GM12878 (cell line): ENCODE data around the gene CIROP. TPM values are rescaled to one million over a fixed set of nuclear protein-coding genes. Genes with fewer than 3 reads are reported as not detected.
A peak's percentile ranks its signal among the peaks of the same experiment; 100 is the strongest.

Experiments
- ATAC-seq: fragments of 200-7000 bp; cut with Tn5 transposase; 3 replicates; pipeline ENCODE4 v1.9.1; 2020; ENCODE audit warnings: mild to moderate bottlenecking, moderate library complexity
- BruUV-seq: library from RNA; stranded (reverse); fragments of 400-500 nt; replicated peaks from 2 replicates; lab custom pipeline; 2021; lab: Mats Ljungman, UMichigan
- CTCF ChIA-PET: fragments of 300-600 bp; sonication (Branson Sonifier 250); formaldehyde crosslinking; extraction: SDS; loops from one replicate; lab custom pipeline; 2021; ENCODE audit warnings: inconsistent platforms; lab: Yijun Ruan, JAX
- POLR2A ChIA-PET: fragments of 350-600 bp; formaldehyde crosslinking; extraction: SDS; loops from one replicate; lab custom pipeline; 2021; ENCODE audit warnings: inconsistent platforms; lab: Charles Lee
- RAD21 ChIA-PET: fragments of 300-600 bp; sonication (Branson Sonifier 250); formaldehyde crosslinking; loops from one replicate; lab custom pipeline; 2023; ENCODE audit warnings: antibody characterized with exemption; ENCODE audit not compliant: unreplicated experiment; lab: Charles Lee
- SMC1A ChIA-PET: fragments of 300-600 bp; sonication (Branson Sonifier 250); formaldehyde crosslinking; loops from one replicate; lab custom pipeline; 2023; ENCODE audit not compliant: unreplicated experiment, uncharacterized antibody; lab: Charles Lee
- DNase-seq: peaks from one replicate; pipeline ENCODE4 v3.0.0-alpha.2; 2011; ENCODE audit warnings: low read depth, low spot score
- FAIRE-seq: peaks from 3 replicates; lab custom pipeline; 2011; peaks lifted over from hg19 to GRCh38; lab: Jason Lieb, UNC
- H2AFZ ChIP-seq: 2 replicates; pipeline ENCODE4 v1.6.0; 2011; ENCODE audit warnings: low read depth, low read length, control low read depth; ENCODE audit not compliant: control insufficient read depth
- H3K27ac ChIP-seq: 2 replicates; pipeline ENCODE4 v1.5.1; 2011; ENCODE audit warnings: control low read depth; ENCODE audit not compliant: control insufficient read depth, insufficient read depth
- H3K27me3 ChIP-seq, 2 experiments: replicated peaks in 1 of 2; 2 replicates each; pipeline versions ENCODE4 v1.6.0 to v1.6.1; 2011; ENCODE audit warnings: low read length in 1 of 2; ENCODE audit not compliant: control insufficient read depth in 2 of 2, insufficient read depth in 2 of 2
- H3K36me3 ChIP-seq, 2 experiments: 2 replicates each; pipeline ENCODE4 v1.5.1; 2011; ENCODE audit warnings: low read length in 1 of 2; ENCODE audit not compliant: control insufficient read depth in 2 of 2, insufficient read depth in 2 of 2
- H3K4me1 ChIP-seq: 2 replicates; pipeline ENCODE4 v1.6.1; 2011; ENCODE audit warnings: mild to moderate bottlenecking, low read length, moderate library complexity, mixed read lengths; ENCODE audit not compliant: control insufficient read depth, insufficient read depth
- H3K4me2 ChIP-seq: 2 replicates; pipeline ENCODE4 v1.6.0; 2011; ENCODE audit warnings: control low read depth; ENCODE audit not compliant: control insufficient read depth, insufficient read depth
- H3K4me3 ChIP-seq: fragments of 200-600 bp; sonication (generic); 2 replicates; pipeline ENCODE4 v1.5.1; 2016
- H3K79me2 ChIP-seq: 2 replicates; pipeline ENCODE4 v1.6.0; 2011; ENCODE audit warnings: low read length; ENCODE audit not compliant: control insufficient read depth, insufficient read depth
- H3K9ac ChIP-seq: 2 replicates; pipeline ENCODE4 v1.8.0; 2011; ENCODE audit warnings: low read length, control low read depth, mixed read lengths; ENCODE audit not compliant: control insufficient read depth, insufficient read depth
- H3K9me3 ChIP-seq: replicated peaks from 3 replicates; pipeline ENCODE4 v1.5.1; 2011; ENCODE audit warnings: mild to moderate bottlenecking, low read length; ENCODE audit not compliant: control insufficient read depth, insufficient read depth
- H4K20me1 ChIP-seq: 2 replicates; pipeline ENCODE4 v1.6.0; 2011; ENCODE audit not compliant: control insufficient read depth, insufficient read depth
- BHLHE40 ChIP-seq, 2 experiments: fragments of 450-650 bp in 1 of 2; IDR thresholded peaks; 2 replicates each; pipeline ENCODE4 v1.6.1; 2011 to 2017; ENCODE audit warnings: low read depth in 2 of 2, borderline replicate concordance in 1 of 2, improper control_type of control experiment in 1 of 2, low read length in 1 of 2, mild to moderate bottlenecking in 1 of 2
- IKZF2 ChIP-seq, 2 experiments: fragments of 450-650 bp; IDR thresholded peaks; 2 replicates each; pipeline ENCODE4 v1.6.1; 2017; ENCODE audit warnings: mild to moderate bottlenecking in 2 of 2, moderate library complexity in 2 of 2
- LARP7 ChIP-seq: fragments of 450-650 bp; IDR thresholded peaks from 2 replicates; pipeline ENCODE4 v1.6.1; 2017; ENCODE audit warnings: mild to moderate bottlenecking
- MTA2 ChIP-seq: fragments of 450-650 bp; IDR thresholded peaks from 2 replicates; pipeline ENCODE4 v1.6.1; 2016; ENCODE audit warnings: low read depth, mild to moderate bottlenecking, moderate library complexity
- NFYB ChIP-seq: IDR thresholded peaks from 2 replicates; pipeline ENCODE4 v1.6.1; 2011; ENCODE audit warnings: low read depth, mild to moderate bottlenecking, low read length, improper control_type of control experiment, moderate library complexity; ENCODE audit not compliant: insufficient read depth
- NR2C2 ChIP-seq: IDR thresholded peaks from 2 replicates; pipeline ENCODE4 v1.6.1; 2011; ENCODE audit warnings: borderline replicate concordance, low read depth; ENCODE audit not compliant: control insufficient read depth, insufficient read length
- NR2F1 ChIP-seq: fragments of 450-650 bp; conservative IDR thresholded peaks from 2 replicates; pipeline ENCODE4 v1.6.1; 2017; ENCODE audit warnings: mild to moderate bottlenecking
- PAX5 ChIP-seq: IDR thresholded peaks from 2 replicates; pipeline ENCODE4 v1.6.1; 2011; ENCODE audit warnings: low read depth, low read length, borderline replicate concordance
- RFX5 ChIP-seq: IDR thresholded peaks from 2 replicates; pipeline ENCODE4 v1.6.1; 2011; ENCODE audit warnings: low read depth, low read length, improper control_type of control experiment
- RUNX3 ChIP-seq: IDR thresholded peaks from 2 replicates; pipeline ENCODE4 v1.6.1; 2012; ENCODE audit warnings: low read length, inconsistent platforms
- SIN3A ChIP-seq: IDR thresholded peaks from 2 replicates; pipeline ENCODE4 v1.6.1; 2012; ENCODE audit warnings: low read depth, low read length, improper control_type of control experiment
- SMC3 ChIP-seq: IDR thresholded peaks from 2 replicates; pipeline ENCODE4 v1.6.1; 2011; ENCODE audit warnings: low read length, improper control_type of control experiment, borderline replicate concordance
- SP1 ChIP-seq: IDR thresholded peaks from one replicate; pipeline ENCODE4 v1.6.1; 2011; ENCODE audit warnings: low read depth, low read length
- STAT3 ChIP-seq: IDR thresholded peaks from 2 replicates; pipeline ENCODE4 v1.6.1; 2011; ENCODE audit warnings: low read depth, low read length, improper control_type of control experiment
- TCF7 ChIP-seq: IDR thresholded peaks from 2 replicates; pipeline ENCODE4 v1.6.1; 2014; ENCODE audit warnings: antibody characterized with exemption, borderline replicate concordance
- YY1 ChIP-seq: IDR thresholded peaks from 2 replicates; pipeline ENCODE4 v1.6.1; 2011; ENCODE audit warnings: low read depth, mild to moderate bottlenecking, low read length
- ZBED1 ChIP-seq: IDR thresholded peaks from 2 replicates; pipeline ENCODE4 v1.6.1; 2016; ENCODE audit warnings: borderline replicate concordance
- ZNF384 ChIP-seq: IDR thresholded peaks from 2 replicates; pipeline ENCODE4 v1.6.1; 2012; ENCODE audit warnings: low read depth, mild to moderate bottlenecking, low read length, improper control_type of control experiment, borderline replicate concordance
- whole genome bisulfite sequencing: methylation state at CpG from one replicate; pipeline ENCODE4 v1.1.6; 2016; ENCODE audit warnings: low lambda C conversion rate; ENCODE audit not compliant: insufficient replicate concordance, insufficient coverage; ENCODE audit errors: missing lambda C conversion rate; 5-methylcytosine and 5-hydroxymethylcytosine counted together
- in situ Hi-C: fragments of 300-500 bp; cut with MboI; formaldehyde crosslinking; loops from 9 replicates; pipeline ENCODE4 v1.14.3; 2018; ENCODE audit warnings: mixed read lengths
- intact Hi-C: fragments of 100-400 bp; cut with micrococcal nuclease; formaldehyde crosslinking; loops from one replicate; pipeline ENCODE4 v1.14.2; 2022; ENCODE audit not compliant: unreplicated experiment
- polyA plus RNA-seq, 11 experiments: library from polyadenylated mRNA; depleted of rRNA in 4 of 11; unstranded in 6 of 11; stranded (reverse) in 5 of 11; fragments of >200 nt; fragmentation: Nextera tagmentation in 4 of 11; fragmentation: Illumina TruSeq in 1 of 11; extraction: Ambion mirVana in 4 of 11; extraction: Trizol in 1 of 11; gene quantifications; 1 replicate in 1 of 11; 2 replicates in 10 of 11; pipeline versions ENCODE4 v1.2.1 to v1.2.3, GENCODE V29; 2011 to 2016; ENCODE audit warnings: inconsistent platforms in 2 of 11, missing spikeins in 2 of 11, low read depth in 1 of 11
- total RNA-seq, 4 experiments: library from RNA; depleted of rRNA in 3 of 4; stranded (reverse); fragments of >200 nt in 3 of 4; fragmentation: Illumina TruSeq in 1 of 4; extraction: Trizol in 1 of 4; gene quantifications; 2 replicates each; pipeline versions ENCODE4 v1.2.1 to v1.2.3, GENCODE V29; 2013 to 2021
- TF ChIP-seq, protein P1 (sequence below): fragments of 450-650 bp; IDR thresholded peaks from 2 replicates; pipeline ENCODE4 v1.6.1; 2017; ENCODE audit warnings: borderline replicate concordance

The CIROP gene
- total and polyA plus RNA-seq, 10 of the 15 experiments (the other 5 are each of a cell fraction or from before 2014, with no cell fraction given), result not detected

- peaks cover 58% of the 10 kb centered on the region for H3K79me2 ChIP-seq
- H3K9ac ChIP-seq, result peak overlapping the region; percentile 91
- H3K36me3 ChIP-seq, result peaks cover 3 to 32% of the 10 kb centered on the region in 2 experiments
- ChIA-PET RAD21 (interaction anchor here (1.7 to 2.5 kb wide), 5 partner anchors 11 to 107 kb away, joined by 5 to 23 read pairs (median 9); no protein-coding TSS in a partner anchor), SMC1A (interaction anchor here (1.6 to 3.0 kb wide), 4 partner anchors 16 to 99 kb away, joined by 6 to 15 read pairs (median 13); no protein-coding TSS in a partner anchor), CTCF (interaction anchor here (1.0 to 3.7 kb wide), 7 partner anchors 17 to 228 kb away, joined by 3 to 65 read pairs (median 36); partner anchors contain the start of genes CEBPE, PABPN1 and PRMT5), POLR2A (interaction anchor here (1.0 kb wide), 1 partner anchor 13 kb away, joined by 6 read pairs; no protein-coding TSS in a partner anchor)
- ATAC-seq (no peak), FAIRE-seq (no peak), DNase-seq (no peak)
- peak overlapping the region; percentile 99 for H3K27ac ChIP-seq
- no peak overlapping the region for H2AFZ ChIP-seq
- intact Hi-C loops, result no loop called here
- no TSS peak for BruUV-seq
- no peaks in the 10 kb centered on the region for H3K27me3 ChIP-seq
- no peaks in the 10 kb centered on the region for H3K9me3 ChIP-seq
- 50% methylated on average over 2 of the region's 2 CpGs for WGBS
- H3K4me1 ChIP-seq, result peaks cover 3% of the 10 kb centered on the region; the same call in 1 of the 2 replicates
- TF ChIP-seq ZNF384 (no peak), NR2C2 (no peak), IKZF2 (IDR thresholded peaks at IDR 0.05) (no peak), RUNX3 (no peak), BHLHE40 (IDR thresholded peaks at IDR 0.05; ENCODE audit: borderline replicate concordance in 1 of 2, low read depth in 2 of 2, low read length in 1 of 2) (no peak), LARP7 (no peak), TCF7 (no peak), NFYB (no peak), PAX5 (no peak), MTA2 (no peak), RFX5 (no peak), NR2F1 (no peak), STAT3 (no peak), ZBED1 (no peak), SMC3 (no peak), SP1 (no peak), SIN3A (no peak), YY1 (no peak)
- TF ChIP-seq, protein P1, sequence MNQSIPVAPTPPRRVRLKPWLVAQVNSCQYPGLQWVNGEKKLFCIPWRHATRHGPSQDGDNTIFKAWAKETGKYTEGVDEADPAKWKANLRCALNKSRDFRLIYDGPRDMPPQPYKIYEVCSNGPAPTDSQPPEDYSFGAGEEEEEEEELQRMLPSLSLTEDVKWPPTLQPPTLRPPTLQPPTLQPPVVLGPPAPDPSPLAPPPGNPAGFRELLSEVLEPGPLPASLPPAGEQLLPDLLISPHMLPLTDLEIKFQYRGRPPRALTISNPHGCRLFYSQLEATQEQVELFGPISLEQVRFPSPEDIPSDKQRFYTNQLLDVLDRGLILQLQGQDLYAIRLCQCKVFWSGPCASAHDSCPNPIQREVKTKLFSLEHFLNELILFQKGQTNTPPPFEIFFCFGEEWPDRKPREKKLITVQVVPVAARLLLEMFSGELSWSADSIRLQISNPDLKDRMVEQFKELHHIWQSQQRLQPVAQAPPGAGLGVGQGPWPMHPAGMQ, result no peak
- 0 out of 2 replicates have a peak, but pooled peaks cover 7% of the 10 kb centered on the region for H4K20me1 ChIP-seq
- peak overlapping the region; percentile 88 for H3K4me2 ChIP-seq
- H3K4me3 ChIP-seq, result peak overlapping the region; percentile 92
- in situ Hi-C loops, result no loop called here
These were observed 11.3 kb downstream of the CIROP start for GRCh38 chr14:23093526-23093925.
